HG03520 (cell line): ENCODE results near the gene MOG.

Experiments used
- ATAC-seq: cut with Tn5 transposase; IDR thresholded peaks from one replicate; pipeline ENCODE4 v1.9.1; 2021; ENCODE audit warnings: mild to moderate bottlenecking, moderate library complexity; ENCODE audit not compliant: unreplicated experiment

The MOG gene

GRCh38 chr6:29674008-29674407 lies 17.1 kb downstream of the MOG start:
- no peak for ATAC-seq

- no peak for ATAC-seq
These were observed 18.7 kb downstream of the MOG start for GRCh38 chr6:29675561-29675960.

- no peak for ATAC-seq
These were observed 20.2 kb downstream of the MOG start for GRCh38 chr6:29676981-29677601.

- no peak for ATAC-seq
These were observed 21.2 kb downstream of the MOG start for GRCh38 chr6:29678114-29678513.

GRCh38 chr6:29679962-29680361 lies 23.1 kb downstream of the MOG start:
- ATAC-seq: no peak

GRCh38 chr6:29680416-29680815 lies 23.5 kb downstream of the MOG start:
- ATAC-seq: no peak

GRCh38 chr6:29680904-29681303 lies 24.0 kb downstream of the MOG start, which contains the start of gene ZFP57:
ZFP57 (minus strand) TSS chr6:29681152; CDS start chr6:29677003, 4,149 bp downstream.
- no peak for ATAC-seq

GRCh38 chr6:29681811-29682210 lies 24.9 kb downstream of the MOG start:
- no peak for ATAC-seq

GRCh38 chr6:29685718-29686326 lies 28.9 kb downstream of the MOG start:
- ATAC-seq: no peak

- ATAC-seq: no peak
These were observed 37.7 kb downstream of the MOG start for GRCh38 chr6:29694637-29695036.

- no peak for ATAC-seq
These were observed 39.5 kb downstream of the MOG start for GRCh38 chr6:29696147-29697125.

GRCh38 chr6:29702519-29703103 lies 45.7 kb downstream of the MOG start:
- ATAC-seq: no peak

- ATAC-seq: no peak
These were observed 48.7 kb downstream of the MOG start for GRCh38 chr6:29705389-29706231.

GRCh38 chr6:29708432-29709179 lies 51.7 kb downstream of the MOG start:
- no peak for ATAC-seq

- no peak for ATAC-seq
These were observed 52.3 kb downstream of the MOG start for GRCh38 chr6:29709188-29709587.

GRCh38 chr6:29710281-29710941 lies 53.5 kb downstream of the MOG start:
- ATAC-seq: no peak

GRCh38 chr6:29720863-29721262 lies 64.0 kb downstream of the MOG start:
- ATAC-seq: no peak
